ENCODE data around the gene MRI1.

GRCh38 chr19:13823256-13823655 lies 58.9 kb downstream of the MRI1 start:
- TF ChIP-seq EZH2phosphoT487 (IDR thresholded peaks at IDR 0.05; ENCODE audit: insufficient read depth, low read depth): no peak
- no peak for TF ChIP-seq EZH2 (IDR thresholded peaks at IDR 0.05; ENCODE audit: insufficient read depth, poor library complexity, severe bottlenecking)

All from GM23248 (cell line).